ENCODE data around the gene MEGF8. TPM values are rescaled to one million over a fixed set of nuclear protein-coding genes. Genes with fewer than 3 reads are reported as not detected.

MEGF8 gene
- total and polyA plus RNA-seq, 10 of the 15 experiments (the other 5 are each of a cell fraction or from before 2014, with no cell fraction given) = 0.43 to 12.8 (median 2.7) TPM

DNA sequence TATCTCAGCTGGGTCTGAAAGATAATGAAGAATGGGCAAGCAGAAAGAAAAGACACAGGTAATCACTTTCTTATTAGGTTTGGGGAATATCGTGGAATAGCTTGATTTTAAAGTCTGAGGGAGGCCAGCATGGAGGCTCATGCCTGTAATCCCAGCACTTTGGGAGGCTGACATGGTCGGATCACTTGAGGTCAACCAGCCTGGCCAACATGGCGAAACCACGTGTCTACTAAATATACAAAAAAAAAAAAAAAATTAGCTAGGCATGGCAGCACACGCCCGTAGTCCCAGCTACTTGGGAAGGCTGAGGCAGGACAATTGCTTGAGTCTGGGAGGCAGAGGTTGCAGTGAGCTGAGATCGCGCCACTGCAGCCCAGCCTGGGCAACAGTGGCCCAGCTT, 21.6 kb upstream of the MEGF8 start:
- CTCF ChIA-PET = interaction anchor here (0.7 to 1.1 kb wide), 2 partner anchors 19 to 21 kb away, joined by 3 read pairs; no protein-coding TSS in a partner anchor
- SMC1A ChIA-PET (ENCODE audit: uncharacterized antibody, unreplicated experiment) = interaction anchor here (1.0 kb wide), 1 partner anchor 13 kb away, joined by 4 read pairs; no protein-coding TSS in a partner anchor
- TF ChIP-seq SMC3 (IDR thresholded peaks at IDR 0.05; ENCODE audit: borderline replicate concordance, low read length) (no peak), SMARCA5 (IDR thresholded peaks at IDR 0.05) (no peak), KDM1A (IDR thresholded peaks at IDR 0.05; ENCODE audit: borderline replicate concordance) (no peak), RB1 (IDR thresholded peaks at IDR 0.05; ENCODE audit: borderline replicate concordance) (no peak), MYB (IDR thresholded peaks at IDR 0.05; ENCODE audit: borderline replicate concordance, low read depth, low read length) (no peak), CEBPB (IDR thresholded peaks at IDR 0.05; ENCODE audit: borderline replicate concordance in 1 of 2, low read depth in 2 of 2, low read length in 2 of 2) (no peak), CBX5 (IDR thresholded peaks at IDR 0.05; ENCODE audit: low read depth) (no peak), HDAC2 (IDR thresholded peaks at IDR 0.05) (no peak), POLR2AphosphoS5 (IDR thresholded peaks at IDR 0.05; ENCODE audit: low read length) (no peak), MYC (IDR thresholded peaks at IDR 0.05; ENCODE audit: insufficient read depth, insufficient read length, insufficient replicate concordance, low read length, severe bottlenecking) (no peak), HDAC6 (IDR thresholded peaks at IDR 0.05; ENCODE audit: unreplicated experiment) (no peak), ZBED1 (IDR thresholded peaks at IDR 0.05; ENCODE audit: borderline replicate concordance) (no peak), BACH1 (IDR thresholded peaks at IDR 0.05; ENCODE audit: borderline replicate concordance) (no peak), SIX5 (IDR thresholded peaks at IDR 0.05; ENCODE audit: low read depth, low read length, severe bottlenecking) (no peak), RAD51 (IDR thresholded peaks at IDR 0.05) (no peak), IKZF2 (IDR thresholded peaks at IDR 0.05) (no peak)
- TF ChIP-seq, protein P1, sequence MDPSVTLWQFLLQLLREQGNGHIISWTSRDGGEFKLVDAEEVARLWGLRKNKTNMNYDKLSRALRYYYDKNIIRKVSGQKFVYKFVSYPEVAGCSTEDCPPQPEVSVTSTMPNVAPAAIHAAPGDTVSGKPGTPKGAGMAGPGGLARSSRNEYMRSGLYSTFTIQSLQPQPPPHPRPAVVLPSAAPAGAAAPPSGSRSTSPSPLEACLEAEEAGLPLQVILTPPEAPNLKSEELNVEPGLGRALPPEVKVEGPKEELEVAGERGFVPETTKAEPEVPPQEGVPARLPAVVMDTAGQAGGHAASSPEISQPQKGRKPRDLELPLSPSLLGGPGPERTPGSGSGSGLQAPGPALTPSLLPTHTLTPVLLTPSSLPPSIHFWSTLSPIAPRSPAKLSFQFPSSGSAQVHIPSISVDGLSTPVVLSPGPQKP (IDR thresholded peaks at IDR 0.05; ENCODE audit: low read depth, low read length) = no peak
- TF ChIP-seq, protein P2, sequence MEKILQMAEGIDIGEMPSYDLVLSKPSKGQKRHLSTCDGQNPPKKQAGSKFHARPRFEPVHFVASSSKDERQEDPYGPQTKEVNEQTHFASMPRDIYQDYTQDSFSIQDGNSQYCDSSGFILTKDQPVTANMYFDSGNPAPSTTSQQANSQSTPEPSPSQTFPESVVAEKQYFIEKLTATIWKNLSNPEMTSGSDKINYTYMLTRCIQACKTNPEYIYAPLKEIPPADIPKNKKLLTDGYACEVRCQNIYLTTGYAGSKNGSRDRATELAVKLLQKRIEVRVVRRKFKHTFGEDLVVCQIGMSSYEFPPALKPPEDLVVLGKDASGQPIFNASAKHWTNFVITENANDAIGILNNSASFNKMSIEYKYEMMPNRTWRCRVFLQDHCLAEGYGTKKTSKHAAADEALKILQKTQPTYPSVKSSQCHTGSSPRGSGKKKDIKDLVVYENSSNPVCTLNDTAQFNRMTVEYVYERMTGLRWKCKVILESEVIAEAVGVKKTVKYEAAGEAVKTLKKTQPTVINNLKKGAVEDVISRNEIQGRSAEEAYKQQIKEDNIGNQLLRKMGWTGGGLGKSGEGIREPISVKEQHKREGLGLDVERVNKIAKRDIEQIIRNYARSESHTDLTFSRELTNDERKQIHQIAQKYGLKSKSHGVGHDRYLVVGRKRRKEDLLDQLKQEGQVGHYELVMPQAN (conservative IDR thresholded peaks at IDR 0.05) = no peak
- TF ChIP-seq, protein P3, sequence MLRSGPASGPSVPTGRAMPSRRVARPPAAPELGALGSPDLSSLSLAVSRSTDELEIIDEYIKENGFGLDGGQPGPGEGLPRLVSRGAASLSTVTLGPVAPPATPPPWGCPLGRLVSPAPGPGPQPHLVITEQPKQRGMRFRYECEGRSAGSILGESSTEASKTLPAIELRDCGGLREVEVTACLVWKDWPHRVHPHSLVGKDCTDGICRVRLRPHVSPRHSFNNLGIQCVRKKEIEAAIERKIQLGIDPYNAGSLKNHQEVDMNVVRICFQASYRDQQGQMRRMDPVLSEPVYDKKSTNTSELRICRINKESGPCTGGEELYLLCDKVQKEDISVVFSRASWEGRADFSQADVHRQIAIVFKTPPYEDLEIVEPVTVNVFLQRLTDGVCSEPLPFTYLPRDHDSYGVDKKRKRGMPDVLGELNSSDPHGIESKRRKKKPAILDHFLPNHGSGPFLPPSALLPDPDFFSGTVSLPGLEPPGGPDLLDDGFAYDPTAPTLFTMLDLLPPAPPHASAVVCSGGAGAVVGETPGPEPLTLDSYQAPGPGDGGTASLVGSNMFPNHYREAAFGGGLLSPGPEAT (IDR thresholded peaks at IDR 0.05; ENCODE audit: low read depth) = no peak
- TF ChIP-seq, protein P4, sequence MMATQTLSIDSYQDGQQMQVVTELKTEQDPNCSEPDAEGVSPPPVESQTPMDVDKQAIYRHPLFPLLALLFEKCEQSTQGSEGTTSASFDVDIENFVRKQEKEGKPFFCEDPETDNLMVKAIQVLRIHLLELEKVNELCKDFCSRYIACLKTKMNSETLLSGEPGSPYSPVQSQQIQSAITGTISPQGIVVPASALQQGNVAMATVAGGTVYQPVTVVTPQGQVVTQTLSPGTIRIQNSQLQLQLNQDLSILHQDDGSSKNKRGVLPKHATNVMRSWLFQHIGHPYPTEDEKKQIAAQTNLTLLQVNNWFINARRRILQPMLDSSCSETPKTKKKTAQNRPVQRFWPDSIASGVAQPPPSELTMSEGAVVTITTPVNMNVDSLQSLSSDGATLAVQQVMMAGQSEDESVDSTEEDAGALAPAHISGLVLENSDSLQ (IDR thresholded peaks at IDR 0.05) = no peak
- no peak for FAIRE-seq
- H3K9me3 ChIP-seq (replicated peaks; ENCODE audit: control insufficient read depth, insufficient read depth, low read length) = no peaks in the 10 kb centered on the region
- H3K36me3 ChIP-seq (ENCODE audit: control insufficient read depth in 2 of 2, insufficient read depth in 2 of 2, low read length in 1 of 2) = no peaks in the 10 kb centered on the region
- H3K4me3 ChIP-seq = no peak overlapping the region
- no peaks in the 10 kb centered on the region; the same call in 1 of the 2 replicates for H3K79me2 ChIP-seq (ENCODE audit: control insufficient read depth, insufficient read depth, low read length)
- no peaks in the 10 kb centered on the region for H4K20me1 ChIP-seq (ENCODE audit: control insufficient read depth, insufficient read depth)
- ATAC-seq = no peak
- intact Hi-C loops (cut with micrococcal nuclease; ENCODE audit: unreplicated experiment) = no loop called here
- WGBS (ENCODE audit: insufficient coverage, insufficient replicate concordance, low lambda C conversion rate, missing lambda C conversion rate) = 80% methylated on average over 8 of the region's 8 CpGs
- RAD21 ChIA-PET (ENCODE audit: unreplicated experiment) = interaction anchor here (1.2 kb wide), 1 partner anchor 175 kb away, joined by 3 read pairs; no protein-coding TSS in a partner anchor
- H2AFZ ChIP-seq (ENCODE audit: control insufficient read depth, low read depth, low read length) = no peak overlapping the region
- H3K4me1 ChIP-seq (ENCODE audit: control insufficient read depth, insufficient read depth, low read length) = peaks cover 7% of the 10 kb centered on the region
- no TSS peak for BruUV-seq (replicated peaks)
- DNase-seq (ENCODE audit: low read depth, low spot score) = no peak
- POLR2A ChIA-PET = interaction anchor here (0.6 to 1.0 kb wide), 5 partner anchors 12 to 184 kb away, joined by 3 to 6 read pairs (median 3); no protein-coding TSS in a partner anchor
- in situ Hi-C loops (cut with MboI) = no loop called here
- H3K9ac ChIP-seq (ENCODE audit: control insufficient read depth, insufficient read depth, low read length) = no peak overlapping the region
- no peaks in the 10 kb centered on the region for H3K27me3 ChIP-seq (replicated peaks in 1 of 2; ENCODE audit: control insufficient read depth in 2 of 2, insufficient read depth in 2 of 2, low read length in 1 of 2)
- H3K4me2 ChIP-seq (ENCODE audit: control insufficient read depth, insufficient read depth) = no peak overlapping the region
- no peak overlapping the region for H3K27ac ChIP-seq (ENCODE audit: control insufficient read depth, insufficient read depth)

Measured in GM12878 (cell line).